UCSD-AML1 (cell line): ENCODE measurements around the gene ZG16B.

Source experiments
- DNase-seq: peaks from one replicate; lab custom pipeline; 2025; ENCODE audit not compliant: unreplicated experiment; lab: John Stamatoyannopoulos, UW

ZG16B gene

DNA sequence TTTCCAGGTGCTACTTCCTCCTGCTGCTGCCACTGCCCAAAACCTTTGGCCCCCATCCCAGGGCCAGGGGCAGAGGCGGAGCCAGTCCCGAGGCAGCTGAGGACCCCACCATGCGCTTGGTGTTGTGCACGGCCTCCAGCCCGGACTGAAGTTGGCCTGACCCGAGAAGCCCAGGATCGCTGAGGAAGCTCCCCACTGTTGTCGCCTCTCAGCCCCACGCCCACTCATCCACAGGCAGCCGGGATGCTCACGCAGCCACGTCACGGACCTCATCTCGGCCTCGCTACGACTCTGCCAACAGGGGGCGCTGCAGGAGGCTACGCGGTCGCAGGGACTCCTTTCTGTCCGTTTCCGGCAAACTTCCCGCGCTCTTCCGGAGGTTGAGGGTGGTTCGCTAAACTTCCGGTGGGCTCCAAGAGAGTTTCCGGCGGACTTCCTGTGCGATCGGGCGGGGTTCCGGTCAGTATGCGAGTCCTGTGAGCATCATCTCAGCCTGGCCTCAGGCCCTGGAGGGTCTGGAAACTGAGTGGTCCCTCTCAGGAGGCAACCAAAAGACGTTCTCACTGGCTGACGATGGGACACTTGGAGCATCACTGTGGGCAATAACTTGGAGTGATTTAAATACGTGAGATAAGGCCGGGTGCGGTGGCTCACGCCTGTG is 12.4 kb downstream of the ZG16B start:
- DNase-seq: peak; percentile 87

- DNase-seq: no peak
Observed at GRCh38 chr16:2843526-2843925, 13.4 kb downstream of the ZG16B start.

DNA sequence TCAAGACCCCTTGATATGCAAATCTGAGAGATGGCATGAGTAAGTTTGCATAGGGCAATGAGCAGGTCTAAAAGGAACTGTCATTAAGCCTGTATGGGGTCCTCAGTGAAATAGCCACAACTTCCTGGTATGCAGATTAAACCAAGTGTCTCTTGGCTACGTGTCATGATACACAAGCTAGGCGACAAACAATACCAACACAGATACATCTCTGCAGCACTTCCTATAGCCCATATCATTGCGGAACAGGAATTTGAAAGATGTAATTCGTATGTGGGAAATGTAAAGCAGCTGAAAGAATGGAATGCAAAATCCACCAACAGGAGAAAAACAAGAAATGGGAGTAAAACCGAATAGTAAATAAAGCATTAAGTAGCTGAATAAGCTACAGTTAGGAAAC is 15.0 kb downstream of the ZG16B start:
- DNase-seq: no peak

DNA sequence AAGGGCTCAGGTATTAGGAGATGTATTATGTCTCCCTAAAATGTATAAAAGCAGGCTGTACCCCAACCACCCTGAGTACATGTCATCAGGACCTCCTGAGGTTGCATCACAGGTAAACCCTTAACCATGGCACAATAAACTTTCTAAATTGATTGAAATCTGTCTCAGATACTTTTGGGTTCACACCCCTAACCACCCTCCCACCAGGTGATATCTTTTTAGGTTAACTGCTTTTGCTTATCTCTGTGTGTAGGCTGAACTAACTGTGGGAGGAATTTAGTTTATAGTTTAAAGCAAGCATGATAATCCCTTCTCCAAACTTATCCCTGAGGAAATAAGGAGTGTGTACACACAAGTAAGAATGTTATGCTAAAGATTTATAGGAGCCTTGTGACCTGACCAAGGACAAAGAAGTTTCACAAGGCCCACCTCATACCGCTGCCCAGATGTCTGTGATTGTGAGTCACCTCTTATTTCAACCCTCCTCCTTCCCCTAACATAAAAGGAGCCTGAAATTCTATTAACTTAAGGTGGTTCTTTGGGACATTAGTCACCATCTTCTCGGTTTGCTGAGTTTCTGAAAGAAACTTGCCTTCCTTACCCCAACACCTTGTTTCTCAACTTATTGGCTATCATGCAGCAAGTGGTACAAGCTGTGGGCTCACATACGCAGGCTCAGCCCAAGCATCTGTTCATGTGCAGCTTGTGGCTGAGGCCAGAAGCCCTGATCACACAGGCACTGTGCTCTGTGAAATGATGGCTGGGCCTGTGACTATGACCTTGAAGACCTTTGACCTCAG is 16.6 kb downstream of the ZG16B start:
- DNase-seq: no peak

DNA sequence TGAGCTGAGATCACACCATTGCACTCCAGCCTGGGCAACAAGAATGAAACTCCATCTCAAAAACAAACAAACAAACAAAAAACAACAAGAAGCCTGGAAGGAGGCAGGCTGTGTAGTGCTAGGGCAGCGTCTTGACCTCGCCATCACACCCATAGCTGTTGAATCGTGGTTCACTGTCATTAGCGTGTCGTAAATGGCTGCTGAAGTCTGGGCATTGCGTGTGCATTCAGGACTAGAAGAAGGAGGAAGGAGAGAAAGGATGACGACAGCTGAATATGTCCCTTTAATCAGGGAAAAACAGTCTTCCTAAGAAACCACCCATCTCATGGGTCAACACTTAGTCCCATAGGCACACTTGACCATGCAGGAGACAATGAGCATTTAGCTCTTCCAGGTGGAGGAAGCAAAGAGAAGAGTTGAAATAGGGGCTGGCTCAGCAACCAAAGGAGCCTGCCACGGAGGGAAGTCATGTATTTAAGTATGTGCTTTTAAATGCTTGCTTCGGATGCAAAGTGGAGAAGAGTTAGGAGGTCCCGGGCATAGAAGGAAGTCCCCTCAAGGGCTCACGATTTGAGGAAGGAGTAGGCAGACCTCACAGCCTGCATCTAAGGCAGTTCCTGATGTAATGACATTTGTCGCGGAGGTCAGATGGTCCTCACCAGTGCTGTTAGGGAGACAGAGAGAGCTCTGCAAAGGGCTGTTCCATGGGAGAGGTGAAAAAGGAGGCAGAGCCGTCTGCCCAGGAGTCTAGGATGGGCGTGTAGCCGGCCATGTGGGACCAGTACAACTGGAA is 19.0 kb downstream of the ZG16B start:
- DNase-seq: no peak

- no peak for DNase-seq
Observed at GRCh38 chr16:2852003-2852730, 22.1 kb downstream of the ZG16B start.

DNA sequence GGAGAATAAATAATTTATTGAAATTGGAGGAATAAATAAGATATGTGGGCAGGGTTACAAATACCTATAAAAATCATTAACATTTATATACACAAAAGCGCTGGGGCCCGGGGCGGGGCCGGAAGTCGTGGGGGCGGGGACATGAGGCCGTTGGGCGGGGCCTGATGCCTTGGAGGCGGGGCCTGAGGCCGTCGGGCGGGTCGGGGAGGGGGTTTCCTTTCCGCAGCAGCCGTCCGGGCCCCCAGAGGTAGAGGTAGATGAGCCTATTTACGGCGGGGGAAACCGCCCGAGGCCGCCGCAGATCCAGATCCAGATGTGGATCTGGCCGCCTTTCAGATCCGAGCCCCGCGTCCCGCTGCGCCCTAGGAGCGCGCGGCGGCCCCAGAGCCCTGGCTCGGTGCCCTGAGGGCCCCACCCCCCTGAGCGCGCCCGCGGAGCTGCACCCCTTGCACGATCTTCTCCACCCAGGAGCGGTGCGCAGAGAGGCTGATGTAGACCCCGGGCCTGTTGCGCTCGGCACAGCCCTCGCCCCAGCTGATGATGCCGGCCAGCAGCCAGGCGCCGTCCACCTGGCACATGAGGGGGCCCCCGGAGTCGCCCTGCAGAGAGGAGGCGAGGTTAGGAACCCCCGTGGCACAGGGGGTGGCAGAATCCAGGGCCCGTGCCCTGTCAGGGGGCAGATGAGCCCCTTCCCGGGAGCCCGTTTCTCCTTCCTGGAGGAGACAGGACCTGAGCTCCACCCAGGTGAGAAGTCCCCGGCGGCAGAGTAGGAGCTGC is 22.8 kb downstream of the ZG16B start:
- DNase-seq: no peak

GRCh38 chr16:2853531-2854073 is 23.5 kb downstream of the ZG16B start:
- no peak for DNase-seq

GRCh38 chr16:2854700-2855309 is 24.7 kb downstream of the ZG16B start:
- DNase-seq: no peak

DNA sequence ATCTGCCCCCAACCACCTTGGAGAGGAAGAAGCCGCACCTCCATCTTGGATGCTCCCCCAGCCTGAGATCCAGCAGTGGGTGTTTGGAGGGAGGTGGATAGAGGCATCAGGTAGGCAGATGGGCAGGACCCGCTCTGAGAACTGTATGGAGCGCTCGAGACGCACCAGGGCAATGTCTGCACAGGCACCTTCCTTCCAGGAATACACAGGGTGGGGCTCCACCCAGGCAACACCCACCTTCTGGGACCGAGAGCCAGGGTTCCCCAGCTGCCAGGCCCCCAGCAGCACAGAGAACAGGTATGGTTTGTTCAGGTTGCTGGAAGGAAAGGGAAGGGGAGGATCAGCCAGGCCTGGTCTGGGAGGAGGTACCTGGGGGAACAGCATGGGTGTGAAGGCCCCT is 25.4 kb downstream of the ZG16B start:
- no peak for DNase-seq

- DNase-seq: no peak
Observed at GRCh38 chr16:2856061-2856670, 26.1 kb downstream of the ZG16B start.

DNA sequence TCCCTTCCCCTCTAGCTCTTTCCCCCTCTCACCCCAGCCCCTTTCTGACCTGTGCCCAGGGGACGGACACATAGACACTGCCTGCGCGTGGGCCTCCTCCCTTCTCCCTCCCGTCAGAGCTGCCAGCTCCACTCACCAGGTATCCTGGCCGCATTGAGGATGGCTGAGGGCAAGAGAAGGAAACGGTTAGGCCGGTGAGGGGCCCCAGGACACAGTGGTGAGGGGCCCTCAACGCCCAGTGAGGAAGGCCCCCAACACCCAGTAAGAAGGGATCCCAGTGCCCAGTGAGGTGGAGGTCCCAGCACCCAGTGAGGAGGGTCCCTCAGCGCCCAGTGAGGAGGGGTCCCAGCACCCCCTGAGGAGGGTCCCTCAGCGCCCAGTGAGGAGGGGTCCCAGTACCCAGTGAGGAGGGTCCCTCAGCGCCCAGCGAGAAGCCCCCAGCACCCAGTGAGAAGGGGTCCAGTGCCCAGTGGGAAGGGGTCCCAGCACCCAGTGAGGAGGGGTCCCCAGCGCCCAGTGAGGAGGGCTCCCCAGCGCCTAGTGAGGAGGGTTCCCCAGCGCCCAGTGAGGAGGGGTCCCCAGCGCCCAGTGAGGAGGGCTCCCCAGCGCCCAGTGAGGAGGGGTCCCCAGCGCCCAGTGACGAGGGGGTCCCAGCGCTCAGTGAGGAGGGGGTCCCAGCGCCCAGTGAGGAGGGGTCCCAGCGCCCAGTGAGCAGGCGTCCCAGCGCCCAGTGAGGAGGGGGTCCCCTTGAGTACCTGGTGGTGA is 26.8 kb downstream of the ZG16B start:
- no peak for DNase-seq

- DNase-seq: no peak
Observed at GRCh38 chr16:2857451-2858244, 27.5 kb downstream of the ZG16B start, which contains the start of gene PRSS22. TSS of gene PRSS22 (minus strand) at chr16:2858170. CDS start at chr16:2858104, 66 bp downstream.

DNA sequence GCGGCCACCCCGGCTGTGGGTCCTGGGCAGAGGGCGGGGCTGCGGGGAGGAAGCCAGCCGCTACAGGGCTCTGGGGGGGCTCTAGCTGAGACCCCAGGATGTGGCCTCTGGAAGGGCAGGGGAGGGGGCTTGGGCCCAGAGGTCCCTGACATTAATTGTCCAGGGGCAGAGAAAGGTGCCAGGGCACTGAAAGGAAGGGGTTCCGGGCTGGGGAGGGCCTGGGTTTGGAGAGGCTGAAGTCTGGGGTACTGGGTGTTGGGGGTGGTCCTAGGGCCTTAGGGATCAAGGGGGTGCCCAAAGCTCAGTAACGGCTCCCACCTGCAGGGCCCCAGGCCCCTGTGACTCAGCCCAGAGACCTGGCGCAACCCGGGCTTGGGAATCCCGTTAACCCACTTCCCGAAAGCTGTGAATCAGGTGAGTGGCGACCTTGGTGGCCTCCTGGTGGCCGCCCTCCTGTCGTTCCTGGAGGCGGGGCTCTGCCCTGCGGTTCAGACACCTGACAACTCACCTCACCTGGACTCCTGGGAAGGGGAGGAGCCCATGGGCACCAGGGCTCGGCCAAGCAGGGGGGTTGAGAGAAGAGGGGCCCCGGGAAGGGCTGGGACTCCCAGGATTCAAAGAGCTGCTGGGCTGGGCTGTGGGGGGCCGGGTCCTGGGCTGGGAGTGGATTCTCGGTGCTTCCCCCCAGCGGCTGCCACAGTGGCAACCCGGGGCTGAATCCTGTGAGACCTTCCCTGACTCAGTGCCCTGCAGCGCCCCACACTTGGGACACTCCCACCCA is 28.3 kb downstream of the ZG16B start:
- no peak for DNase-seq

DNA sequence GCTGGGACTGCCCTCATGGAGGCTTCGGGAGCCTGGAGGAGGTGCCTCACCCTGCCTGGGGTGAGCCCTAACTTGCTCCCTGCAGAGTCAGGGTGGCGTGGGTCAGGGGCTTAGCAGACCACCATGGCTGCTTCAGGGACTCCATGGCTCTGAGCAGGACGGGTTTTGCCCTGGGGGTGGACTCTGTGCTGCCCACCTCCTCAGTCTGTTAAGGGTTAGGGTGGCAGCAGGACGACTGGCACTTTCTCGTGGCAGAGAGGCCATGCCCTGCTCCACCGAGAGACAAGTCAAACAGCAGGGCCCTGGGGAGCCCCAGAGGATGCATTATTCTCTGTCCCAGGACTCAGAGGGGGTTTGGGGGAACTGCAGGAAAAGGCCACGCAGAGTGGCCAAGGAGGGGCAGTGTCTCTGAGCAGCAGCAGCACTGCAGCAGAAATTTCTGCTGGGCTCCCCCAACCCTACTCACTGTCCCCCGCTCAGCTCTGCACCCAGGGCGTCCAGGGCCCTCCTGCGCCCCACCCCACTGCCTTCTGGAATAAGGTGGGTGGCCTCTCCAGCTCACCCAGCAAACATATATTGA is 29.7 kb downstream of the ZG16B start:
- no peak for DNase-seq

GRCh38 chr16:2860826-2861567 is 30.9 kb downstream of the ZG16B start:
- peak; percentile 35 for DNase-seq
